ENCODE measurements around the gene ROGDI.

The ROGDI gene

DNA sequence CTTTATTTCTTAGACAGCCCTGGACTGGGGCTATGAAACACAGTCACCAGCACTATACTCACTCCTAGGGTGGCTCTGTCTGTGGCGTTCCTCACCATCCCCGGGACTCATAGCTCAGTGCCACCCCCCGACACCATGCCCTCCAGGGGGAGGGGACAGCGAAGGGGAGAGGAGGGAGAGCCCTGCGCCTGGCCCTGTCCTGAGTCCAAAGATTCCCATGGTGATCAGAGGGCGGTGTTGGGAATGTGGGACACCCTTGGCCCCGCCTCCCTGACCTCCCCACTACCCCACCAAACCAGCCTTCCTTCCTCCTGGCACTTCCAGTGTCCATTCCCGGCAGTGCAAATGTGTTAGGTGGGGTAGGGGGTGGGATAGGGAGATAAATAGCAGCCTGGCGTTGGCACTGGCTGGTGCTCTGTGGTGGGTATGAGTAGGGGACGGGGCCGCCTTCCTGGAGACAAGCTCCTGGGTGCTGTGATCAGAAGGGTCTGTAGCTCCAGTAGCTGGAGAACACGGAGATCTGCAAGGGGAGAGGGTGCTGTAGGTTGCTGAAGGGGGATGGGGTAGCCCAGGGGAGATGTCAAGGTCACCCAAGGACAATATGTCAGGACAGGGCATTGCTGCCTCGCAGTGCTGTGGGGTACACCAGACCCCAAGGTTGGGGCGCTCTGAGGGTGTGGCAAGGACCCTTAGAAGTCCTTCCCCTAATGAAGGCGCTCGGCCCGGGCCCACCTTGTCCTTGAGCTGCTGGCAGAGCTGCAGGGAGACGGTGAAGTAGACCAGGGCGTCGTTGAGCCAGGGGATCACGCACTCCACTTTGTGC lies 5.2 kb downstream of the ROGDI start:
- Histone ChIP-seq H3K79me2 (ENCODE audit: low read length) (no peaks in the 10 kb centered on the region), H3K4me3 (ENCODE audit: low read length) (no peak overlapping the region), H3K4me1 (ENCODE audit: low read length) (peaks cover 6% of the 10 kb centered on the region; the same call in 1 of the 2 replicates), H2AFZ (ENCODE audit: low read depth, low read length) (no peak overlapping the region), H3K27me3 (ENCODE audit: low read depth, low read length) (no peaks in the 10 kb centered on the region), H3K36me3 (replicated peaks; ENCODE audit: low read depth, low read length) (no peaks in the 10 kb centered on the region), H3K27ac (ENCODE audit: low read length) (no peak overlapping the region), H3K4me2 (ENCODE audit: low read length) (no peak overlapping the region), H3K9me3 (ENCODE audit: insufficient read depth, low read length) (no peaks in the 10 kb centered on the region), H4K20me1 (ENCODE audit: insufficient read depth, low read length) (no peaks in the 10 kb centered on the region), H3K9ac (ENCODE audit: low read length) (no peak overlapping the region)
- TF ChIP-seq, protein P1, sequence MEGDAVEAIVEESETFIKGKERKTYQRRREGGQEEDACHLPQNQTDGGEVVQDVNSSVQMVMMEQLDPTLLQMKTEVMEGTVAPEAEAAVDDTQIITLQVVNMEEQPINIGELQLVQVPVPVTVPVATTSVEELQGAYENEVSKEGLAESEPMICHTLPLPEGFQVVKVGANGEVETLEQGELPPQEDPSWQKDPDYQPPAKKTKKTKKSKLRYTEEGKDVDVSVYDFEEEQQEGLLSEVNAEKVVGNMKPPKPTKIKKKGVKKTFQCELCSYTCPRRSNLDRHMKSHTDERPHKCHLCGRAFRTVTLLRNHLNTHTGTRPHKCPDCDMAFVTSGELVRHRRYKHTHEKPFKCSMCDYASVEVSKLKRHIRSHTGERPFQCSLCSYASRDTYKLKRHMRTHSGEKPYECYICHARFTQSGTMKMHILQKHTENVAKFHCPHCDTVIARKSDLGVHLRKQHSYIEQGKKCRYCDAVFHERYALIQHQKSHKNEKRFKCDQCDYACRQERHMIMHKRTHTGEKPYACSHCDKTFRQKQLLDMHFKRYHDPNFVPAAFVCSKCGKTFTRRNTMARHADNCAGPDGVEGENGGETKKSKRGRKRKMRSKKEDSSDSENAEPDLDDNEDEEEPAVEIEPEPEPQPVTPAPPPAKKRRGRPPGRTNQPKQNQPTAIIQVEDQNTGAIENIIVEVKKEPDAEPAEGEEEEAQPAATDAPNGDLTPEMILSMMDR (IDR thresholded peaks at IDR 0.05; ENCODE audit: low read depth, low read length): no peak
- no peak for TF ChIP-seq EZH2phosphoT487 (IDR thresholded peaks at IDR 0.05; ENCODE audit: low read depth)

DNA sequence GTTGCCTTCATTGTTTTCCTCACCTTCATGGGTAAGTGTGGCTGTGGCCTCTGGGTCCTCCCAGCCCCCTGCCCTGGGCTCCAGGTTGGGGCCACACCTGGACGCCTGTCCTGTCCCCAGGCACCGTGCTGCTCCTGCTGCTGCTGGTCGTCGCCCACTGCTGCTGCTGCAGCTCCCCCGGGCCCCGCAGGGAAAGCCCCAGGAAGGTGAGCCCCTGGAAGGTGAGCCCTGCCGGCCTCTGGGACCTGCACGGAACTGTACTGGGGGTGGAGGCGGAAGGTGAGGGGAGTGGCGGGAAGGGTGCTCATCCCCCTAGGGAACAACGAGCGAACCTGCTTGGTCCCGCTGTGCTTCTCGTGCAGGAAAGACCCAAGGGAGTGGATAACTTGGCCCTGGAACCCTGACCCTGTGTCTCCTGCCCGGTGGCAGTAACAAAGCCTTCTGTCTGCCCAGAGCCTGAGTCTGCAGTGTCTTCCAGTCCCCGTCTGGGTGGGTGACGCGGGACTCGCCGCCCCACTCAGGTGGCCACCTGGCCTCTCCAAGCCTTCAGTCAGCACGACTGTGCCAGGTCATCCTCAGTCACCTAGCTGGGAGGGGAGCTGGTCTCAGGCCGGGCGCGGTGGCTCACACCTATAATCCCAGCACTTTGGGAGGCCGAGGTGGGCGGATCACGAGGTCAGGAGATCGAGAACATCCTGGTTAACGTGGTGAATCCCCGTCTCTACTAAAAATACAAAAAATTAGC lies 6.4 kb downstream of the ROGDI start:
- no peak overlapping the region for H3K9ac ChIP-seq (ENCODE audit: low read length)
- no peak overlapping the region for H2AFZ ChIP-seq (ENCODE audit: low read depth, low read length)
- H3K4me3 ChIP-seq (ENCODE audit: low read length): no peak overlapping the region
- H3K27me3 ChIP-seq (ENCODE audit: low read depth, low read length): no peaks in the 10 kb centered on the region
- H3K79me2 ChIP-seq (ENCODE audit: low read length): no peaks in the 10 kb centered on the region
- TF ChIP-seq, protein P1 (IDR thresholded peaks at IDR 0.05; ENCODE audit: low read depth, low read length): no peak
- no peak for TF ChIP-seq EZH2phosphoT487 (IDR thresholded peaks at IDR 0.05; ENCODE audit: low read depth)
- H3K4me2 ChIP-seq (ENCODE audit: low read length): no peak overlapping the region
- H3K9me3 ChIP-seq (ENCODE audit: insufficient read depth, low read length): no peaks in the 10 kb centered on the region
- H3K36me3 ChIP-seq (replicated peaks; ENCODE audit: low read depth, low read length): no peaks in the 10 kb centered on the region
- no peaks in the 10 kb centered on the region for H3K4me1 ChIP-seq (ENCODE audit: low read length)
- H4K20me1 ChIP-seq (ENCODE audit: insufficient read depth, low read length): no peaks in the 10 kb centered on the region
- H3K27ac ChIP-seq (ENCODE audit: low read length): no peak overlapping the region

DNA sequence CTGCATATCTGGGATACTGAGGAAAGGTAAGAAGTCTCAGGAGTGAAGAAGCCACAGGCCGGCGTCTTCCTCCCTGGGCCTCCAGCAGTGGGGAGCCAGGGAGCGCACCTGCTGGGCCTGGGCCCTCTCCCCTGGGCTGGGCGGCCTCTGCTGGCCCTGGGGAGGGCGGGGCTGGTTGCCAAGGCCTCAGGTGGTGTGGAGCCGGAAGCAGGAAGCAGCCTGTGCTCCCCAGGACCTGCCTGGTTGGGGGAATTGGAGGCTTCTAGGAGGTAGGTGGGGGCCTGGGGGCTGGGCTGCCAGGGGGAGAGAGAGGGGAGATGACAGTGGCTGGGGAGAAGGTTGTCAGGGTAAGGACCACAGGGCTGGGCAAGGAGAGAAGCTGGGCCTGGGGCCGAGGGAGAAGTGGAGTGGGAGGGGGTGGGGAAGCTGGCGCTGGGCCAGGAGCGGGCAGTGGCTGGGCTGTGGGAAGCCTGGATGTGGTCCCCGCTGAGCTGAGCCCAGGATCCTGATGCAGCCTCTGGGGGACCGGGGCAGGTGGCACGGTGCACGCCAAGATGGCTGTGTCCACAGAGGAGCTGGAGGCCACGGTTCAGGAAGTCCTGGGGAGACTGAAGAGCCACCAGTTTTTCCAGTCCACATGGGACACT lies 7.1 kb downstream of the ROGDI start, which contains the start of gene SMIM22:
Gene SMIM22 (plus strand): TSS at position 189 of the 647 bp plus-strand sequence. CDS start 366 bp downstream, at position 555.
- H3K4me1 ChIP-seq (ENCODE audit: low read length): no peaks in the 10 kb centered on the region
- TF ChIP-seq, protein P1 (IDR thresholded peaks at IDR 0.05; ENCODE audit: low read depth, low read length): no peak
- TF ChIP-seq EZH2phosphoT487 (IDR thresholded peaks at IDR 0.05; ENCODE audit: low read depth): no peak
- no peaks in the 10 kb centered on the region for H4K20me1 ChIP-seq (ENCODE audit: insufficient read depth, low read length)
- no peaks in the 10 kb centered on the region for H3K9me3 ChIP-seq (ENCODE audit: insufficient read depth, low read length)
- no peak within 1 kb of the TSS for H3K4me2 ChIP-seq (ENCODE audit: low read length)
- H3K27me3 ChIP-seq (ENCODE audit: low read depth, low read length): no peaks in the 10 kb centered on the region
- H3K4me3 ChIP-seq (ENCODE audit: low read length): no peak within 1 kb of the TSS
- no peak within 1 kb of the TSS for H3K27ac ChIP-seq (ENCODE audit: low read length)
- H3K9ac ChIP-seq (ENCODE audit: low read length): no peak within 1 kb of the TSS
- H2AFZ ChIP-seq (ENCODE audit: low read depth, low read length): no peak within 1 kb of the TSS
- no peaks in the 10 kb centered on the region for H3K36me3 ChIP-seq (replicated peaks; ENCODE audit: low read depth, low read length)
- H3K79me2 ChIP-seq (ENCODE audit: low read length): no peaks in the 10 kb centered on the region
